HEK293 (cell line): ENCODE data around the gene RALA.

ENCODE experiments used
- CTCF ChIA-PET: fragments of 350-600 bp; formaldehyde crosslinking; extraction: SDS; loops from one replicate; lab custom pipeline; 2021; ENCODE audit warnings: antibody characterized with exemption; lab: Yijun Ruan, JAX
- POLR2A ChIA-PET: fragments of 300-600 bp; formaldehyde crosslinking; extraction: SDS; loops from one replicate; lab custom pipeline; 2020; ENCODE audit warnings: antibody characterized with exemption, inconsistent platforms; lab: Yijun Ruan, JAX
- H3K27ac ChIP-seq: fragments of 200-500 bp; sonication (Bioruptor generic); 2 replicates; pipeline ENCODE4 v1.5.1; 2014; ENCODE audit warnings: low read depth, low read length, control low read depth, inconsistent platforms; ENCODE audit errors: extremely low read depth
- H3K36me3 ChIP-seq, 2 experiments: fragments of 200-500 bp in 1 of 2; sonication (Bioruptor generic) in 1 of 2; 1 replicate in 1 of 2; 2 replicates in 1 of 2; pipeline ENCODE4 v1.5.1; 2014 to 2017; ENCODE audit warnings: inconsistent platforms in 2 of 2, low read length in 2 of 2; ENCODE audit not compliant: control insufficient read depth in 2 of 2, insufficient read depth in 1 of 2
- H3K4me1 ChIP-seq: fragments of 200-500 bp; sonication (Bioruptor generic); 2 replicates; pipeline ENCODE4 v1.5.1; 2014; ENCODE audit warnings: mild to moderate bottlenecking, low read length, inconsistent platforms; ENCODE audit not compliant: control insufficient read depth, insufficient read depth
- H3K4me3 ChIP-seq: 2 replicates; pipeline ENCODE4 v1.5.1; 2011; ENCODE audit warnings: low read depth, mild to moderate bottlenecking, control low read depth, low read length, moderate library complexity
- H3K9me3 ChIP-seq: fragments of 200-500 bp; sonication (Bioruptor generic); 2 replicates; pipeline ENCODE4 v1.5.1; 2014; ENCODE audit warnings: low read depth, low read length, inconsistent platforms; ENCODE audit not compliant: control insufficient read depth, insufficient read depth
- GLI2 ChIP-seq: fragments of 450-650 bp; formaldehyde crosslinking; IDR thresholded peaks from 2 replicates; pipeline ENCODE4; 2017; ENCODE audit warnings: missing biosample characterization, missing genetic modification characterization, low read depth, borderline replicate concordance
- KLF8 ChIP-seq: fragments of 450-650 bp; formaldehyde crosslinking; IDR thresholded peaks from 2 replicates; pipeline ENCODE4 v1.5.1; 2016; ENCODE audit warnings: missing biosample characterization, missing genetic modification characterization
- MZF1 ChIP-seq: fragments of 450-650 bp; formaldehyde crosslinking; IDR thresholded peaks from 2 replicates; pipeline ENCODE4 v1.5.1; 2017; ENCODE audit warnings: missing biosample characterization, missing genetic modification characterization, borderline replicate concordance
- OSR2 ChIP-seq: fragments of 450-650 bp; formaldehyde crosslinking; IDR thresholded peaks from 2 replicates; pipeline ENCODE4 v1.5.1; 2016; ENCODE audit warnings: missing biosample characterization, missing genetic modification characterization
- PRDM1 ChIP-seq: fragments of 450-650 bp; formaldehyde crosslinking; IDR thresholded peaks from 2 replicates; pipeline ENCODE4; 2016; ENCODE audit warnings: missing biosample characterization, missing genetic modification characterization
- SCRT2 ChIP-seq: fragments of 450-650 bp; formaldehyde crosslinking; IDR thresholded peaks from 2 replicates; pipeline ENCODE4 v1.5.1; 2016; ENCODE audit warnings: missing biosample characterization, missing genetic modification characterization
- SP7 ChIP-seq: fragments of 450-650 bp; formaldehyde crosslinking; IDR thresholded peaks from 2 replicates; pipeline ENCODE4 v1.5.1; 2016; ENCODE audit warnings: missing biosample characterization, missing genetic modification characterization
- TRIM28 ChIP-seq: IDR thresholded peaks from 2 replicates; pipeline ENCODE4 v1.6.1; 2011; ENCODE audit warnings: low read length, control low read depth, borderline replicate concordance
- ZBTB21 ChIP-seq: fragments of 450-650 bp; formaldehyde crosslinking; IDR thresholded peaks from 2 replicates; pipeline ENCODE4 v1.5.1; 2017; ENCODE audit warnings: missing biosample characterization, missing genetic modification characterization
- ZBTB6 ChIP-seq: fragments of 450-650 bp; formaldehyde crosslinking; IDR thresholded peaks from 2 replicates; pipeline ENCODE4 v1.5.1; 2017; ENCODE audit warnings: missing biosample characterization, missing genetic modification characterization
- ZFP41 ChIP-seq: fragments of 450-650 bp; formaldehyde crosslinking; IDR thresholded peaks from 2 replicates; pipeline ENCODE4 v1.5.1; 2016; ENCODE audit warnings: missing biosample characterization, missing genetic modification characterization, borderline replicate concordance
- ZIC2 ChIP-seq: fragments of 450-650 bp; formaldehyde crosslinking; IDR thresholded peaks from 2 replicates; pipeline ENCODE4 v1.5.1; 2016; ENCODE audit warnings: missing biosample characterization, missing genetic modification characterization
- ZNF10 ChIP-seq: fragments of 450-650 bp; formaldehyde crosslinking; IDR thresholded peaks from 2 replicates; pipeline ENCODE4 v1.5.1; 2017; ENCODE audit warnings: missing biosample characterization, missing genetic modification characterization
- ZNF202 ChIP-seq: fragments of 450-650 bp; formaldehyde crosslinking; IDR thresholded peaks from 2 replicates; pipeline ENCODE4 v1.5.1; 2016; ENCODE audit warnings: missing biosample characterization, missing genetic modification characterization, borderline replicate concordance
- ZNF223 ChIP-seq: fragments of 450-650 bp; formaldehyde crosslinking; IDR thresholded peaks from 2 replicates; pipeline ENCODE4 v1.5.1; 2016; ENCODE audit warnings: missing biosample characterization, missing genetic modification characterization
- ZNF366 ChIP-seq: fragments of 450-650 bp; formaldehyde crosslinking; conservative IDR thresholded peaks from 2 replicates; pipeline ENCODE4 v1.5.1; 2016; ENCODE audit warnings: missing biosample characterization, missing genetic modification characterization
- ZNF37A ChIP-seq: fragments of 450-650 bp; IDR thresholded peaks from 2 replicates; pipeline ENCODE4 v1.5.1; 2018; ENCODE audit warnings: missing biosample characterization, missing genetic modification characterization
- ZNF394 ChIP-seq: fragments of 450-650 bp; formaldehyde crosslinking; IDR thresholded peaks from 2 replicates; pipeline ENCODE4 v1.5.1; 2016; ENCODE audit warnings: missing biosample characterization, missing genetic modification characterization, mild to moderate bottlenecking, moderate library complexity, borderline replicate concordance
- ZNF433 ChIP-seq: fragments of 450-650 bp; formaldehyde crosslinking; IDR thresholded peaks from 2 replicates; pipeline ENCODE4 v1.5.1; 2016; ENCODE audit warnings: missing biosample characterization, missing genetic modification characterization, low read depth
- ZNF501 ChIP-seq: fragments of 450-650 bp; formaldehyde crosslinking; IDR thresholded peaks from 2 replicates; pipeline ENCODE4 v1.5.1; 2016; ENCODE audit warnings: missing biosample characterization, missing genetic modification characterization
- ZNF600 ChIP-seq: fragments of 450-650 bp; formaldehyde crosslinking; IDR thresholded peaks from 2 replicates; pipeline ENCODE4 v1.5.1; 2016; ENCODE audit warnings: missing biosample characterization, missing genetic modification characterization
- ZNF626 ChIP-seq: fragments of 450-650 bp; sonication (Bioruptor Pico); formaldehyde crosslinking; IDR thresholded peaks from 2 replicates; pipeline ENCODE4 v1.5.1; 2018; ENCODE audit warnings: missing biosample characterization, missing genetic modification characterization, inconsistent platforms
- ZNF629 ChIP-seq: fragments of 450-650 bp; formaldehyde crosslinking; IDR thresholded peaks from 2 replicates; pipeline ENCODE4 v1.5.1; 2017; ENCODE audit warnings: missing biosample characterization, missing genetic modification characterization
- ZNF658 ChIP-seq: fragments of 450-650 bp; formaldehyde crosslinking; IDR thresholded peaks from 2 replicates; pipeline ENCODE4; 2016; ENCODE audit warnings: missing biosample characterization, missing genetic modification characterization
- ZNF677 ChIP-seq: fragments of 450-650 bp; IDR thresholded peaks from 2 replicates; pipeline ENCODE4 v1.5.0; 2018; ENCODE audit warnings: missing biosample characterization, mild to moderate bottlenecking, missing genetic modification characterization, moderate library complexity
- TF ChIP-seq, protein P1 (sequence below): fragments of 450-650 bp; formaldehyde crosslinking; conservative IDR thresholded peaks from 2 replicates; pipeline ENCODE4 v1.5.1; 2016; ENCODE audit warnings: low read depth, missing biosample characterization, missing genetic modification characterization
- TF ChIP-seq, protein P2 (sequence below): fragments of 450-650 bp; formaldehyde crosslinking; IDR thresholded peaks from 2 replicates; pipeline ENCODE4 v1.5.1; 2017; ENCODE audit warnings: missing biosample characterization, mild to moderate bottlenecking, missing genetic modification characterization, moderate library complexity

Gene RALA

DNA sequence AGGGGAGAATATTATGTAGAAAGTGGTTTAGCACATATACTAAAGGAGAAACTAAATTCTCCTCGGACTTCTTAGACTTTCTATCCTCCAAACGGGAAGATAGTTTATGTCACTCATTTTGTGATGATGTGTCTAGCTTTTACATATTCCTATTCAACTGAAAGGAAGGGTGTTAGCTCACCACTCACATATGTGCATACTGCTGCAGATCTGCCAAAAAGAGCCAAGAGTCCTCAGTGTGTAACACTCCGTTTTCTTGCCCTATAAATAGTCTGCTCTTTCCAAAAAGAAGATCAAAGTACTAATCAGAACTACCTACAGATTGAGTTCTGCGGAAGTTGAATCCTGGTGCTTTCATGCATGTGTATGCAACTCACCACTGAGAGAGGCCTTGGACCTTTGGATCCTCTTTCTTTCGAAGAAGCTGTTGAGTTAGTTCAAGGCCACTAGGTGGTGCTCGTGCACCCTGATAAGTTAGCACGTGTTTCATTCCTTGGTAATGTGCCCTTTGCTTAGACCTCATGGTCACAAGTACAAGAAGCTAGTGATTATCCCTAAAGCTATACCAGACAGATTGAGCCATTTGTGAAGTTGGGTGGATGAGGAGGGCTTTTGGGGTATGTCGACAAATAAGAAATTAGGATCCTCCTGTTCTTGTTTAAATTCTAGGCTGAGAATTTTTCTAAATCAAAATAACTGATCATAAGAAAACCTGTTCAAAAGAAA, 43.1 kb upstream of the RALA start (continued):
- TF ChIP-seq, protein P1, sequence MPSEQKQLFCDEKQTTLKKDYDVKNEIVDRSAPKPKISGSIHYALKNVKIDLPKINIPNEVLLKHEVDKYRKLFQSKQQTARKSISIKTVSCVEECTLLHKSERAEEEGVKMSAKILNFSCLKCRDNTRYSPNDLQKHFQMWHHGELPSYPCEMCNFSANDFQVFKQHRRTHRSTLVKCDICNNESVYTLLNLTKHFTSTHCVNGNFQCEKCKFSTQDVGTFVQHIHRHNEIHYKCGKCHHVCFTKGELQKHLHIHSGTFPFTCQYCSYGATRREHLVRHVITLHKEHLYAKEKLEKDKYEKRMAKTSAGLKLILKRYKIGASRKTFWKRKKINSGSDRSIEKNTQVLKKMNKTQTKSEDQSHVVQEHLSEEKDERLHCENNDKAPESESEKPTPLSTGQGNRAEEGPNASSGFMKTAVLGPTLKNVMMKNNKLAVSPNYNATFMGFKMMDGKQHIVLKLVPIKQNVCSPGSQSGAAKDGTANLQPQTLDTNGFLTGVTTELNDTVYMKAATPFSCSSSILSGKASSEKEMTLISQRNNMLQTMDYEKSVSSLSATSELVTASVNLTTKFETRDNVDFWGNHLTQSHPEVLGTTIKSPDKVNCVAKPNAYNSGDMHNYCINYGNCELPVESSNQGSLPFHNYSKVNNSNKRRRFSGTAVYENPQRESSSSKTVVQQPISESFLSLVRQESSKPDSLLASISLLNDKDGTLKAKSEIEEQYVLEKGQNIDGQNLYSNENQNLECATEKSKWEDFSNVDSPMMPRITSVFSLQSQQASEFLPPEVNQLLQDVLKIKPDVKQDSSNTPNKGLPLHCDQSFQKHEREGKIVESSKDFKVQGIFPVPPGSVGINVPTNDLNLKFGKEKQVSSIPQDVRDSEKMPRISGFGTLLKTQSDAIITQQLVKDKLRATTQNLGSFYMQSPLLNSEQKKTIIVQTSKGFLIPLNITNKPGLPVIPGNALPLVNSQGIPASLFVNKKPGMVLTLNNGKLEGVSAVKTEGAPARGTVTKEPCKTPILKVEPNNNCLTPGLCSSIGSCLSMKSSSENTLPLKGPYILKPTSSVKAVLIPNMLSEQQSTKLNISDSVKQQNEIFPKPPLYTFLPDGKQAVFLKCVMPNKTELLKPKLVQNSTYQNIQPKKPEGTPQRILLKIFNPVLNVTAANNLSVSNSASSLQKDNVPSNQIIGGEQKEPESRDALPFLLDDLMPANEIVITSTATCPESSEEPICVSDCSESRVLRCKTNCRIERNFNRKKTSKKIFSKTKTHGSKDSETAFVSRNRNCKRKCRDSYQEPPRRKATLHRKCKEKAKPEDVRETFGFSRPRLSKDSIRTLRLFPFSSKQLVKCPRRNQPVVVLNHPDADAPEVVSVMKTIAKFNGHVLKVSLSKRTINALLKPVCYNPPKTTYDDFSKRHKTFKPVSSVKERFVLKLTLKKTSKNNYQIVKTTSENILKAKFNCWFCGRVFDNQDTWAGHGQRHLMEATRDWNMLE (tag by site-specific recombination): no peak

DNA sequence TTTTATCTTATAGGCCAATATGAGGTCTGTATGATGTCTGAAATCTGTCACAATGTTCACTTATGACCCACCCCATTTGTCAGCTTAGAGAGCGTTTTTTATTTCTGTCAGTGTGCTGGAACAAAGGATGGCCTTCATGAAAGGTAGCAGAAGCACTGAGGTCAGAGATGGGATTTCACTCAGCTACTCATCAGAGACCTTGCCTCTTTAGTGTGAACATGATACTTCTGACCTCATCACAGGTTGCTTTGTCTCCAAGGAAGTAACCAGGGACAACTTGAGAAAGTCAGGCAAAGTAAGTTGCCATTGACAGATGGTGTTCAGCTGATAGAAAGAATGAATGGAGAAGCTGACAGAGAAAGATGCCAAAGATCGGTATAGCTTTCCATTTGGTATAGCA, 40.8 kb upstream of the RALA start:
- Histone ChIP-seq H3K4me1 (peaks cover 3% of the 10 kb centered on the region; the same call in 1 of the 2 replicates), H3K27ac (no peak overlapping the region), H3K4me3 (no peak overlapping the region), H3K9me3 (no peaks in the 10 kb centered on the region), H3K36me3 (no peaks in the 10 kb centered on the region; a peak in 1 of 3 replicates)
- TF ChIP-seq SP7 (tag by site-specific recombination) (peak; percentile 14; the same call in 1 of the 2 replicates), ZNF202 (tag by site-specific recombination) (no peak), MZF1 (tag by site-specific recombination) (no peak), SCRT2 (0 out of 2 replicates have a peak, but pooled peaks have one; percentile 28), ZNF658 (tag by site-specific recombination) (no peak), GLI2 (tag by site-specific recombination) (no peak), OSR2 (tag by site-specific recombination) (peak; percentile 68), ZNF10 (tag by site-specific recombination) (0 out of 2 replicates have a peak, but pooled peaks have one; percentile 43), ZBTB21 (tag by site-specific recombination) (peak; percentile 14; the same call in 1 of the 2 replicates), ZNF366 (peak; percentile 45), ZNF37A (tag by site-specific recombination) (no peak), ZNF629 (tag by site-specific recombination) (peak; percentile 75), ZNF600 (peak; percentile 49), ZFP41 (tag by site-specific recombination) (no peak), ZIC2 (tag by site-specific recombination) (no peak)
- CTCF ChIA-PET: interaction anchor here (0.6 to 8.4 kb wide), 5 partner anchors 106 to 237 kb away, joined by 3 to 257 read pairs (median 3); no protein-coding TSS in a partner anchor
- POLR2A ChIA-PET: interaction anchor here (1.0 kb wide), 2 partner anchors 41 to 368 kb away, joined by 4 read pairs; partner anchors contain the start of genes CDK13 and RALA

DNA sequence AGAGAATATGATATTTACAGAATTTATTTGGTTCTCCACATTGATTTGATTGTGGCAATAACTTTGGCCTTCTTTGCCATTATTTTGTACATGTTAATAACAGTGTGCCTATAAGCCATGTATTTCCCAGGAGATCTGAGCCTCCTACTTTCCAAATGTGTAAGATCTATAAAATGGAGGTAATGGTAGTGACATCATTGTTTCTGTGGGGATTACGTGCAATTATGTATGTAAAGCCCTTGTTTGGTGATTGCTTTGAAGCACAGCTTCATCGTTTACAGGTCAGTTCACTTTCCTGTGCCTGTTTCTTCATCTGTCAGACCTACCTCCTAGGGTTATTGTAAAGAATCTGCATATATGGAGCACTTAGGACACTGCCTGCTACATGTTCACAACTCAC, 39.8 kb upstream of the RALA start:
- POLR2A ChIA-PET: no interaction called here
- TF ChIP-seq ZNF394 (tag by site-specific recombination) (no peak), PRDM1 (tag by site-specific recombination) (no peak), TRIM28 (no peak), ZBTB6 (tag by site-specific recombination) (no peak), ZNF433 (tag by site-specific recombination) (no peak), GLI2 (tag by site-specific recombination) (no peak), ZNF501 (tag by site-specific recombination) (no peak), ZNF677 (tag by site-specific recombination) (no peak), ZNF223 (tag by site-specific recombination) (no peak), KLF8 (tag by site-specific recombination) (no peak), ZNF626 (no peak)
- TF ChIP-seq, protein P2, sequence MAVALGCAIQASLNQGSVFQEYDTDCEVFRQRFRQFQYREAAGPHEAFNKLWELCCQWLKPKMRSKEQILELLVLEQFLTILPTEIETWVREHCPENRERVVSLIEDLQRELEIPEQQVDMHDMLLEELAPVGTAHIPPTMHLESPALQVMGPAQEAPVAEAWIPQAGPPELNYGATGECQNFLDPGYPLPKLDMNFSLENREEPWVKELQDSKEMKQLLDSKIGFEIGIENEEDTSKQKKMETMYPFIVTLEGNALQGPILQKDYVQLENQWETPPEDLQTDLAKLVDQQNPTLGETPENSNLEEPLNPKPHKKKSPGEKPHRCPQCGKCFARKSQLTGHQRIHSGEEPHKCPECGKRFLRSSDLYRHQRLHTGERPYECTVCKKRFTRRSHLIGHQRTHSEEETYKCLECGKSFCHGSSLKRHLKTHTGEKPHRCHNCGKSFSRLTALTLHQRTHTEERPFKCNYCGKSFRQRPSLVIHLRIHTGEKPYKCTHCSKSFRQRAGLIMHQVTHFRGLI (tag by site-specific recombination): no peak

More for the DNA sequence above, 39.8 kb upstream of the RALA start:
- H3K27ac ChIP-seq: no peak overlapping the region
- H3K9me3 ChIP-seq: no peaks in the 10 kb centered on the region
- CTCF ChIA-PET: interaction anchor here (0.6 to 8.4 kb wide), 2 partner anchors 162 to 236 kb away, joined by 3 to 257 read pairs; no protein-coding TSS in a partner anchor
- no peak overlapping the region for H3K4me3 ChIP-seq
- no peaks in the 10 kb centered on the region; a peak in 1 of 3 replicates for H3K36me3 ChIP-seq
- peaks cover 3% of the 10 kb centered on the region; the same call in 1 of the 2 replicates for H3K4me1 ChIP-seq
